ENCODE data around the gene PTGFRN. TPM values are rescaled to one million over a fixed set of nuclear protein-coding genes. Genes with fewer than 3 reads are reported as not detected.
"Not testable (repeated sequence)": the region's sequence is repeated elsewhere in the genome, so short reads cannot be mapped to it uniquely, and the experiment has no call there.

PTGFRN gene
- polyA plus RNA-seq, 4 donors, result 31.1 to 68.1 (median 52.9) TPM

GRCh38 chr1:116914667-116915066 lies 5.0 kb downstream of the PTGFRN start:
- no peak for DNase-seq (ENCODE audit: low read depth in 4 of 4, low spot score in 2 of 4)

GRCh38 chr1:116915086-116915661 lies 5.5 kb downstream of the PTGFRN start:
- DNase-seq (ENCODE audit: low read depth in 4 of 4, low spot score in 2 of 4), result no peak

GRCh38 chr1:116916002-116916401 lies 6.3 kb downstream of the PTGFRN start:
- DNase-seq (ENCODE audit: low read depth in 4 of 4, low spot score in 2 of 4), result no peak

GRCh38 chr1:116916533-116917445 lies 7.1 kb downstream of the PTGFRN start:
- no peak for DNase-seq (ENCODE audit: low read depth in 4 of 4, low spot score in 2 of 4)

GRCh38 chr1:116918714-116919357 lies 9.1 kb downstream of the PTGFRN start:
- DNase-seq (ENCODE audit: low read depth in 4 of 4, low spot score in 2 of 4), result no peak

- DNase-seq (ENCODE audit: low read depth in 4 of 4, low spot score in 2 of 4), result no peak
These were observed 10.1 kb downstream of the PTGFRN start for GRCh38 chr1:116919802-116920201.

- DNase-seq (ENCODE audit: low read depth in 4 of 4, low spot score in 2 of 4), result no peak
These were observed 10.5 kb downstream of the PTGFRN start for GRCh38 chr1:116920211-116920610.

- no peak for DNase-seq (ENCODE audit: low read depth in 4 of 4, low spot score in 2 of 4)
These were observed 11.7 kb downstream of the PTGFRN start for GRCh38 chr1:116921301-116921885.

- DNase-seq (ENCODE audit: low read depth in 4 of 4, low spot score in 2 of 4), result no peak
These were observed 12.2 kb downstream of the PTGFRN start for GRCh38 chr1:116921937-116922336.

- DNase-seq (ENCODE audit: low read depth in 4 of 4, low spot score in 2 of 4), result no peak
These were observed 13.7 kb downstream of the PTGFRN start for GRCh38 chr1:116923421-116923820.

GRCh38 chr1:116927049-116927798 lies 17.5 kb downstream of the PTGFRN start:
- no peak for DNase-seq (ENCODE audit: low read depth in 4 of 4, low spot score in 2 of 4)

GRCh38 chr1:116929961-116930592 lies 20.4 kb downstream of the PTGFRN start:
- no peak for DNase-seq (ENCODE audit: low read depth in 4 of 4, low spot score in 2 of 4)

- no peak for DNase-seq (ENCODE audit: low read depth in 4 of 4, low spot score in 2 of 4)
These were observed 21.6 kb downstream of the PTGFRN start for GRCh38 chr1:116931016-116931918.

GRCh38 chr1:116933606-116934515 lies 24.1 kb downstream of the PTGFRN start:
- DNase-seq (ENCODE audit: low read depth in 4 of 4, low spot score in 2 of 4), result no peak

- no peak for DNase-seq (ENCODE audit: low read depth in 4 of 4, low spot score in 2 of 4)
These were observed 25.0 kb downstream of the PTGFRN start for GRCh38 chr1:116934586-116935207.

- no peak for DNase-seq (ENCODE audit: low read depth in 4 of 4, low spot score in 2 of 4)
These were observed 28.5 kb downstream of the PTGFRN start for GRCh38 chr1:116938216-116938615.

- DNase-seq (ENCODE audit: low read depth in 4 of 4, low spot score in 2 of 4), result not testable (repeated sequence)
These were observed 30.2 kb downstream of the PTGFRN start for GRCh38 chr1:116939780-116940543.
